Activated CD4-positive, alpha-beta T cell treated with anti-CD3 and anti-CD28 coated beads, Interleukin-2, Interleukin-6, amounts not matched to agents 100 ng/mL and 50 ng/mL, durations not matched to agents 16 hours and 8 hours (primary cell): ENCODE measurements around the gene NRL.
"Not testable (repeated sequence)": the region's sequence is repeated elsewhere in the genome, so short reads cannot be mapped to it uniquely, and the experiment has no call there.

ENCODE experiments used
- DNase-seq: peaks from one replicate; pipeline ENCODE4 v3.0.0-alpha.2; 2020

Gene NRL

DNA sequence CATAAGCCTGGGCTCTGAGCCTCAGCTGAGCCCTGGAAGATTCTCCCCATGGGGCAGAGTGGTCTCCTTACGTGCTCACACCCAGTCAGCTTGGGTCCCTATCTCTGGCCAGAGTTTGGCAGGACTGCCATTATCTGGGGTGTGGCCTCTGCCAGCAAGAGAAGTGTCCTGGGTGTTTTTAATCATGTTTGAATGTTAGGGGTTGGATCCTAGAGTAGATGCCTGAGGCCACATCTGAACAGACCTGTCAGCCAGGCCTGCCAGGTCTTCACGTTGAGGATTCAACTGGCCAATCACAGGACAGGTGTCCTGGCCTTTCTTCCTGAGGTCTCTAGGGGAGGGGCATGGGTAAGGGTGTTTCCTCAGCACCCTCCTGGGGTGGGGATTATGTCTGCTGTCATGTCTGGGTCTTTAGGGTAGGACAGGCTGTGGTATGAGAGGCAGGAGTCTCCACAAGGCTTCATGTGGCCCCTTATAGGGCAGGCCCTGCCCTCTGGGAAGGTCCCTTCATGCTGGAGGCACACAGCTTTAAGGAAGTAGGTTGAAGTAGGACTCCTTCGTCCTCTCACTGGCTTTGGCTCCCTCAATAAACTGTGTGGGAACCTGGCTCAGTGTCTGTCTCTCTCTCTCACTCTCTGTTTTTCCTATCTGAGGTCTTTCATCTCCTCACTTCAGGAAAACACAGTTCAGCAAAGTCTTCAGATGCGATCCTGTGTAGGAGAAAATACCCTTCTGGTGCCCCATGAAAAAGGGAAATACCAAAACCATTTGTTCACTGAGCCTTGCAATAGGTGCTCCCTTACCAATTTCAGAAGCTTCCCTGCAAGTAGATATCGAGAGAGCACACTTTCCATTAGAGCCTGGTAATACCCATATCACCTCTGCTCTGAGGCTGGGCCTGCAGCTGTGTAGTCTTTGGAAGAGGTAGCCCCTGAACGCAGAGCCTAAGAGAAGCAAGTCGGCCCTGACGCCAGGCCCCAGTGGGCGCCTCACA is 9.0 kb upstream of the NRL start:
- DNase-seq = no peak

GRCh38 chr14:24122898-24123297 is 8.1 kb upstream of the NRL start:
- DNase-seq = no peak

DNA sequence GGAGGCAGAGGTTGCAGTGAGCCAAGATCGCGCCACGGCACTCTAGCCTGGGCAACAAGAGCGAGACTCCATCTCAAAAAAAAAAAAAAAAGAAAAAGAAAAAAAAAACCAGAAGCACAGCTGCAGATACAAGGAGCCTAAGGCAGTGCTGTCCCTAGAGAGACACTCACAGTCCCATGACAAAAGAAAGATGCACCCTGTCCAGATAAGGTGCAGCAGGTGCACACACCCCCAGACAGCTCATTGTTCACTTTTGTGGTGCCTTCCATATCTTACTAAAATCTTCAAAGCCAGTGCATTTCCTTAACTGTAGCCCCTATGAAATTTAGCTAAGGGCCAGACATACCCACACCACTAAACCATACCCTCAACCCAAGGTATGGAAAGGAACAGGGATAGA is 7.7 kb upstream of the NRL start:
- no peak for DNase-seq

- no peak for DNase-seq
Observed at GRCh38 chr14:24121210-24121609, 6.5 kb upstream of the NRL start.

DNA sequence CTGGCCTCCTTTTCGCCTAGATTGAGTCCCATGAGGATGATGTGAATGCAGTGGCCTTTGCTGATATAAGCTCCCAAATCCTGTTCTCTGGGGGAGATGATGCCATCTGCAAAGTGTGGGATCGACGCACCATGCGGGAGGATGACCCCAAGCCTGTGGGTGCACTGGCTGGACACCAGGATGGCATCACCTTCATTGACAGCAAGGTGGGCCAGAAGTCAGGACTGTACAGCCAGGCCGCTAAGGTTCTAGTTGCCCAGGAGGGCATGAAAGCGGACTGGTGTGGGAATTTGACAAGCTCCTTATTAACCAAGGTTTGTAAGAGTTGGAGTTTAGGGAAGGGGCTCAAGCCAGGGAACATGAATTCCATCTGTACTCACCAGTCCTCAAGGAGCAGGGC is 4.9 kb upstream of the NRL start:
- DNase-seq = no peak

DNA sequence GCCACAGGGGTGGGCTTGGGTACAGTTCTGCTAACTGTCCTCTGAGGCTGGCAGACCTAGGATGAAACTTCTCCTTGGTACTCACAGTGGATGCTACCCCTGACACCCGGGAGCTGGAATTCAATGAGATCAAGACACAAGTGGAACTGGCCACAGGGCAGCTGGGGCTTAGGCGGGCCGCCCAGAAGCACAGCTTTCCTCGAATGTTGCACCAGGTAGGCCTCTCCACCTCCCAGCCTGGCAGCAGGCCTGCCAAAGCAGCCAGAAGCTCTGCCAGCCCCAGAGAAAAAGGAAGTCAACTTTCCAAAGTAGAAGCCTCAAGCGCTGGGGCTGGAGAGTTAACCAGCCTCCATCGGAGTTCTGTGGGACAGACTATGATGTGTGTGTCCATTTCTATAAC is 2.4 kb upstream of the NRL start:
- no peak for DNase-seq

DNA sequence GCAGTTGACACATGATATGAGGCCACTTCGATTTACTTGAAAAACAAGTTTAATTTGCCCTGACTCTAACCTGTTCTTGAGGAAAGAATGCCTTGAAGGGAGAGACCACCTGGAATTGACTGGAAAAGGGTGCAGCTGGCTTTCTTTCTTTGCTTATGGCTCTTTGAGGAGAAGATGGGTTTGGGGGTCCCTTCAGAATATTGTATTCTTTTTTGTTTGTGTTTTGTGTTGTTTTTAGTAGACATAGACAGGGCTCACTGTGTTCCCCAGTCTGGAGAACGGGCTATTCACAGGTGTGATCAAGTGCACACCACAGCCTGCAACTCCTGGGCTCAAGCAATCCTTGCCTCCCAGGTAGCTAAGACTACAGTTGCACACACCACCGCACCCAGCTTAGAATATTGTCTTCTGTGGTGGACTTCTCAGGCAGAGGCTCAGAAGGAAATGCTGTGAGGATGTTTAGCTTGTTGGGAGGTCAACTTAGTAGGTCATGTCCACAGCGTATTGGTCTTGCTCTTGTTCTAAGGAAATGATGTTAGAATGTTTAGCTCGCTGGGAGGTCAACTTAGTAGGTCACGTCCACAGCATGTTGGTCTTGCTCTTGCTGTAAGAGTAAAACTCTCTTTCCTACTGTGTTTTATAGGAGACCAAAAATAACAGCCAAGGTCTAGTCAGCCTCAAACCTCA is 1.5 kb upstream of the NRL start:
- DNase-seq = no peak

DNA sequence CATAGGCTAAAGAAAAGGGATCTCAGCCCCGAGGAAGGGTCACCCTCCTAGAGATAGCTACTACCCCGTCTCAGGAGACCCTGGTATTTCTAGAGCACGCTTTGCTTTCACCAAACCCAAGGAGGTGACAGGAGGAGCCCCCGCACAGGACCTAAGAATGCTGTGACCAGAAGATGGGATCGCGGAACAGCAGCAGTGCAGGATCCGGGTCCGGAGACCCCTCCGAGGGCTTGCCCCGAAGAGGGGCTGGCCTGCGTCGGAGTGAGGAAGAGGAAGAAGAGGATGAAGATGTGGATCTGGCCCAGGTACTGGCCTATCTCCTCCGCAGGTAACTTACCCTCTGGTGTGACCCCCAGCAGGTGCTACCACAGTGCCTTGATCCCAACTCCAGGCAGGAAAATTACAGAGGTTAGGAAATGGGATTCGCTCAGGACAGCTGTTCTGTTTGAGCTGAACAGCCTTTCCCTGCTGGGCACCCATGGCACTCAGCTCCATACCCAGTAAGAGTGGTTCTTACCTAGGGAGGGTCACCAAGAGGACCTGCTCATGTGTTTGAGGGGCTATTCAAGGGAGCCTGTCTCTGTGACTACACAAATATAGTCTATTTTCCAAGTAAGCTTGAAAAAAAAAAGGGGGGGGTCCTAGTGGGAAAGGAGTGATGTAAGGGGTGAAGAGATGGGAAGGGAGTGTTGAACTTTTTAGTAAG is 826 bp upstream of the NRL start:
- no peak for DNase-seq

- DNase-seq = peak; percentile 87
Observed at GRCh38 chr14:24113801-24114531, 783 bp downstream of the NRL start.

DNA sequence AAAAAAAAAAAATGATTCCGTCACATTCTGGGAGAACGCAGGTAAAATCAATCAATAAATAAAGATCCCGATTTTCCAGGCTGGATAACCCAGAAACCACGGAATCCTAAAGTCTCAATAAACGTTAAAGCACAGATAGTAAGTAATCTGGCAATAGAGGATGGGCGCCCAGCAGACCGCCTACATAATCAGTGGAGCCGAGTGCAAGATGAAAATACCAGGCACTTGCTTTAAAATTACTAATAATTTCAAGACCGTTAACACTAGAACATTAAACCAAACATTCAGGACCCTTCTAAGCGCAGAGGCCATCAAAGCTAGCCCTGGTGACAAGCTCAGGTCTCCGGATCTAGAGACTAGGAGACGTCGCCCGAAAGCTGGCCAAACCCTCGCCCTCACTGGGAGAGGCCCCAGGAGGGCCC is 1.4 kb downstream of the NRL start:
- no peak for DNase-seq

- no peak for DNase-seq
Observed at GRCh38 chr14:24110523-24110922, 4.2 kb downstream of the NRL start.

- no peak for DNase-seq
Observed at GRCh38 chr14:24110060-24110459, 4.7 kb downstream of the NRL start.

DNA sequence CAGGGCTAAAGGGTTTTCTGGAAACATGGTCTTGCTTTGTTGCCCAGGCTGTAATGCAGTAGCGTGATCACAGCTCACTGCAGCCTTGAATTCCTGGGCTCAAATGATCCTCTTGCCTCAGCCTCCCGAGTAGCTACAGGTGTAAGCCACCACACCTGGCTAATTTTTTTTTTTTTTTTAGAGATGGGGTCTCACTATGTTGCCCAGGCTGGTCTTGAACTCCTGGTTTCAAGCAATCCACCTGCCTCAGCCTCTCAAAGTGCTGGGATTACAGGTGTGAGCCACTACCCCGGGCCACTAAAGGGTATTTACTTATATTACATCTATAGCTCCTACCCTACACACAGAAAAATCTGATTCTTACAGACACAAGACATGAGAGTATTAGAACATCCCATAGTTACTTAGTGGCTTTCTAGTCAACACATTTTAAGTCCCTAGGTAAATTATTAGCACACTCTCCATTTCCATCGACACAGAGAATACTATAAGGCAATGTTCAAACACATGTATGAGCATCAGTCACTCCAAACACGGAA is 6.3 kb downstream of the NRL start:
- no peak for DNase-seq

DNA sequence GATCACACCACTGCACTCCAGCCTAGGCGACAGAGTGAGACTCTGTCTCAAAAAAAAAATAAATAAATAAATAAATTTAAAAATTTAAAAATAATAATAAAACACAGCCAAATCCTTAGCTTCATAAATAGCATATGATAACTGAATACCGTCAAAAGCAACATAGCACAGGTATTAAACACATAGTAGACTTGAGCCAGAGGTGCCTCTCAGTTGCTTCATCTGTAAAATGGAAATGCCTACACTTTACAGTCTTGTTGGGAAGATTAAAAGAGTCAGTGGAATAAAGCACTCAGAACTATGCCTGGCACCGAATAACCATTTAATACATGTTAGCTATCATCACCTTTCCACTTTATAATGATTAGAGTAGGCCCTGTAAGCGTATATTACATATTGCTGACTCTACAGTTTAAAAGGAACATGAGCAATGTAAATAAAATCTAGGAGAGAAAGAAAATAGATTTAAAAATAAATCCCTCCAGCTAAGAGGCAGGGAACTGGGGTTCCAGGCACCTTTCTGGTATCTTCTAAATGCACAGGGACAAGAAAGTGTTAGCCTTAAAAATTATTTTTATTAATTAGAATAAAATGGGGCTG is 8.0 kb downstream of the NRL start:
- DNase-seq = no peak

DNA sequence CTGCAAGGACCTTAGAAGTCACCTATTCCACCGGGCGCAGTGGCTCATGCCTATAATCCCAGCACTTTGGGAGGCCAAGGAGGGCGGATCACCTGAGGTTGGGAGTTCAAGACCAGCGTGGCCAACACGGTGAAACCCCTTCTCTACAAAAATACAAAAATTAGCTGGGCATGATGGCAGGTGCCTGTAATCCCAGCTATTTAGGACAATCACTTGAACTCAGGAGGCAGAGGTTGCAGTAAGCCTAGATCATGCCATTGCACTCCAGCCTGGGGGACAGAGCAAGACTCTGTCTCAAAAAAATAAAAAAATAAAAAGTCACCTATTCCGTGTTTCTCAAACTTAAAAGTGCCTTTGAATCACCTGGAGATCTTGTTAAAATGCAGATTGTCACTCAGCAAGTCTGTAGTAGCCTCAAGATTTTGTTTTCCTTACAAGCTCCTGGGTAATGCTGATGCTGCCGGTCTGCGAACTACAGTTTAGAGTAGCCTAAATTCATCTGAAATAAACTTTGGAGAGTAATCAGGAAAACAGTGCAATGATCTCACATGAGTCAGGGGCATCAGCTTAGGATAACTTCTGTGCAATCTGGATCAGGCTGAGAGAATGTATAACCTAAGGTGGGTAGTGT is 9.0 kb downstream of the NRL start:
- DNase-seq = not testable (repeated sequence)

DNA sequence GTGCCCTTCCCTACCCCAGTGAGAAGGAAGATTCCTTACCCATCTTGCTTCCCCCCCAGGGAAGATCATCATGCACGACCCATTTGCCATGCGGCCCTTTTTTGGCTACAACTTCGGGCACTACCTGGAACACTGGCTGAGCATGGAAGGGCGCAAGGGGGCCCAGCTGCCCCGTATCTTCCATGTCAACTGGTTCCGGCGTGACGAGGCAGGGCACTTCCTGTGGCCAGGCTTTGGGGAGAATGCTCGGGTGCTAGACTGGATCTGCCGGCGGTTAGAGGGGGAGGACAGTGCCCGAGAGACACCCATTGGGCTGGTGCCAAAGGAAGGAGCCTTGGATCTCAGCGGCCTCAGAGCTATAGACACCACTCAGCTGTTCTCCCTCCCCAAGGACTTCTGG is 11.3 kb downstream of the NRL start:
- no peak for DNase-seq

DNA sequence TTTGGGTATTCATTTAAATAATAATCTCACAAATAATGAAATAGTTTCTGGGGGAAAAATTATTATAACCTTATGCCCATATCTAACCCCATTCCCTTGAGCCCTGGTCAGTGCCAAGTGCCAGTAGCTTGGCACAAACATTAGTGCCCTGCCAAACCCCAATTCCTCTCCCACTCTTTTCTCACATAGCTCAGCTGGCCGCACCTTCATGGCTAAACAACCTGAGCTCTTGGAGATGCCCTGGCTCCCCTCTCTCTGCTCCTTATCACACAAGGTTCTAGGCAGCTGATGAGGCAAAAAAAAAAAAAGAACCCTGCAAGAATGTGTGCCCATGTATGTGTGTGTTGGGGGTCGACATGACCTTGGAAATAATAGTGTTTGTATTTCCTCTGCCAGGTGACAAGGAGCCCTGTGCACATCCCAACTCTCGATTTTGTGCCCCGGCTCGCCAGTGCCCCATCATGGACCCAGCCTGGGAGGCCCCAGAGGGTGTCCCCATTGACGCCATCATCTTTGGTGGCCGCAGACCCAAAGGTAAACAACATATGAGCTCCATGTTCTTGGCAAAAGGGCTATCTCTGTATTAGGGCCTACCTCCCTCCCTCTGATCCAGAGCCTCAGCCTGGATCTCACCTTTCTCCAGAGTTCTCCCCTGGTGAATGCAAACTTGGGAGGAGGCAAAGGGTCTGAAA is 12.2 kb downstream of the NRL start:
- no peak for DNase-seq

DNA sequence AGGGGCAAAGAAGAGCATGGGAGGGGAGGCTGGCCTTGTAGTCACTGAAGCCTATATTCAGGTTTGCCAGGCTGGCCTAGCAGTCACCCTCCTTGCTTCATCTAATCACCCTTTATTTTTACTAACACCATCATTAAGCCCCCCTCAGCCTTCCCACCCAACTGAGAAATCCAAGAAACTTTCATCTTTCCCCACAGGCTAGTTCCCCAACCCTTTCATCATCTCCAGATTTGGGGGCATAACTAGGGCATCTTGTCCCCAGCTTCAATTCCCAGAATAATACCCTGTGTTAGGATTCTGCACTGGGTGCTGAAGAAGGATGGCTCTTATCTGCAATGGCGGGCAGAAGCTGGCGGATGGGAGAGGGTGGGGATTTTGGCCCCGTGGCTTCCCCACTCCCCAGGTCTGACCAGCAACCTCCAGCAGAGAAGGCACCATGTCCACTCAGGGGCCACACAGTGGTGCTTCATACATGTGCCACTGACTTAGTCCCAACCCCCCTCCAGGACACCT is 13.7 kb downstream of the NRL start:
- no peak for DNase-seq

GRCh38 chr14:24100197-24100981 is 14.4 kb downstream of the NRL start:
- no peak for DNase-seq
